ENCODE data around the gene FNDC10. TPM values are rescaled to one million over a fixed set of nuclear protein-coding genes. Genes with fewer than 3 reads are reported as not detected.

FNDC10 gene
- total RNA-seq, 1 experiment from 2014 or later: 8.4 TPM

- ChIA-PET CTCF (no interaction called here), RAD21 (ENCODE audit: low non-redundant PET in 1 of 2, low total read pairs in 2 of 2, uncharacterized antibody in 2 of 2, unreplicated experiment in 2 of 2) (no interaction called here), POLR2A (no interaction called here)
- Histone ChIP-seq H3K4me1 (ENCODE audit: control insufficient read depth in 1 of 2, insufficient read depth in 2 of 2, low read length in 2 of 2) (peaks cover 2 to 8% of the 10 kb centered on the region in 2 experiments; a peak in 3 of 4 replicates), H3K4me2 (ENCODE audit: low read length) (no peak overlapping the region), H3K9me3 (ENCODE audit: control insufficient read depth in 1 of 2, insufficient read depth in 1 of 2, low read depth in 1 of 2, low read length in 2 of 2) (no peaks in the 10 kb centered on the region), H2AFZ (ENCODE audit: low read depth, low read length, poor library complexity, severe bottlenecking) (no peak overlapping the region), H4K20me1 (ENCODE audit: insufficient read depth) (no peaks in the 10 kb centered on the region), H3K4me3 (replicated peaks in 1 of 2; ENCODE audit: low read depth in 1 of 2, low read length in 2 of 2) (no peak overlapping the region), H3K27ac (ENCODE audit: low read depth, low read length) (no peak overlapping the region), H3K79me2 (ENCODE audit: insufficient read depth, low read length) (no peaks in the 10 kb centered on the region), H3K27me3 (ENCODE audit: insufficient read depth, low read length) (no peaks in the 10 kb centered on the region), H3K9ac (ENCODE audit: low read length) (no peak overlapping the region), H3K9me2 (ENCODE audit: insufficient read depth) (no peaks in the 10 kb centered on the region), H3K36me3 (ENCODE audit: control insufficient read depth in 1 of 2, insufficient read depth in 2 of 2, low read length in 2 of 2) (no peaks in the 10 kb centered on the region)
- DNase-seq (ENCODE audit: low read depth, low spot score): no peak
- no peak; the same call in 1 of the 2 replicates for ATAC-seq
- TF ChIP-seq POLR2A (IDR thresholded peaks at IDR 0.05; ENCODE audit: borderline replicate concordance, extremely low read depth, insufficient read depth, insufficient read length): no peak
- intact Hi-C loops (cut with micrococcal nuclease): no loop called here
- no TSS peak for BruUV-seq (replicated peaks)
Measured at GRCh38 chr1:1605034-1605591, 5.2 kb upstream of the FNDC10 start.

- TF ChIP-seq YY1 (IDR thresholded peaks at IDR 0.05; ENCODE audit: extremely low read depth, insufficient replicate concordance, low read depth, low read length): no peak
- Histone ChIP-seq H4K20me1 (ENCODE audit: insufficient read depth) (no peaks in the 10 kb centered on the region), H3K9ac (ENCODE audit: low read length) (no peak overlapping the region), H3K27me3 (ENCODE audit: insufficient read depth, low read length) (no peaks in the 10 kb centered on the region), H3K27ac (ENCODE audit: low read depth, low read length) (no peak overlapping the region), H3K4me1 (ENCODE audit: control insufficient read depth in 1 of 2, insufficient read depth in 2 of 2, low read length in 2 of 2) (peaks cover 2 to 8% of the 10 kb centered on the region in 2 experiments; a peak in 3 of 4 replicates), H3K4me2 (ENCODE audit: low read length) (no peak overlapping the region), H3K9me2 (ENCODE audit: insufficient read depth) (no peaks in the 10 kb centered on the region), H3K36me3 (ENCODE audit: control insufficient read depth in 1 of 2, insufficient read depth in 2 of 2, low read length in 2 of 2) (no peaks in the 10 kb centered on the region), H3K79me2 (ENCODE audit: insufficient read depth, low read length) (no peaks in the 10 kb centered on the region), H3K9me3 (ENCODE audit: control insufficient read depth in 1 of 2, insufficient read depth in 1 of 2, low read depth in 1 of 2, low read length in 2 of 2) (no peaks in the 10 kb centered on the region), H3K4me3 (replicated peaks in 1 of 2; ENCODE audit: low read depth in 1 of 2, low read length in 2 of 2) (no peak overlapping the region), H2AFZ (ENCODE audit: low read depth, low read length, poor library complexity, severe bottlenecking) (no peak overlapping the region)
- ATAC-seq: no peak
- no peak for DNase-seq (ENCODE audit: low read depth, low spot score)
- ChIA-PET RAD21 (ENCODE audit: low non-redundant PET in 1 of 2, low total read pairs in 2 of 2, uncharacterized antibody in 2 of 2, unreplicated experiment in 2 of 2) (no interaction called here), CTCF (no interaction called here), POLR2A (no interaction called here)
- BruUV-seq (replicated peaks): no TSS peak
- intact Hi-C loops (cut with micrococcal nuclease): no loop called here
Measured at GRCh38 chr1:1604374-1605033, 4.6 kb upstream of the FNDC10 start.

Measured in HCT116 (cell line).